Liver (tissue), 9 donors: Measurements from ENCODE around the gene TTF1. TPM values are rescaled to one million over a fixed set of nuclear protein-coding genes. Genes with fewer than 3 reads are reported as not detected.

Experiments used
- DNase-seq: peaks from one replicate; pipeline ENCODE4 v3.0.0-alpha.2; 2017; ENCODE audit warnings: low spot score
- H3K27ac ChIP-seq, 2 donors: one replicate each; pipeline ENCODE4 v1.7.0; 2013; ENCODE audit warnings: inconsistent platforms in 2 of 2, low read length in 2 of 2, control low read depth in 1 of 2, low read depth in 1 of 2, mild to moderate bottlenecking in 1 of 2
- H3K27me3 ChIP-seq, 4 donors: one replicate each; pipeline versions ENCODE4 v1.6.1 to v1.7.0; 2013; ENCODE audit warnings: low read length in 3 of 4, inconsistent platforms in 1 of 4, mild to moderate bottlenecking in 1 of 4, moderate library complexity in 1 of 4; ENCODE audit not compliant: control insufficient read depth in 4 of 4, insufficient read depth in 4 of 4
- H3K36me3 ChIP-seq, 4 donors: one replicate each; pipeline versions ENCODE4 v1.6.1 to v1.7.0; 2013; ENCODE audit warnings: low read length in 3 of 4, mild to moderate bottlenecking in 3 of 4, low read depth in 1 of 4, moderate library complexity in 1 of 4; ENCODE audit not compliant: control insufficient read depth in 4 of 4, insufficient read depth in 3 of 4
- H3K4me1 ChIP-seq, 4 donors: one replicate each; pipeline versions ENCODE4 v1.6.1 to v1.7.0; 2013; ENCODE audit warnings: low read length in 3 of 4, mild to moderate bottlenecking in 3 of 4, moderate library complexity in 1 of 4; ENCODE audit not compliant: control insufficient read depth in 4 of 4, insufficient read depth in 4 of 4
- H3K4me3 ChIP-seq, 3 donors: one replicate each; pipeline versions ENCODE4 v1.6.1 to v1.7.0; 2013; ENCODE audit warnings: low read length in 3 of 3, control low read depth in 1 of 3, low read depth in 1 of 3, mild to moderate bottlenecking in 1 of 3
- H3K9ac ChIP-seq, 2 donors: one replicate each; pipeline ENCODE4 v1.7.0; 2013; ENCODE audit warnings: low read length in 2 of 2, mild to moderate bottlenecking in 2 of 2, moderate library complexity in 2 of 2, control low read depth in 1 of 2, low read depth in 1 of 2
- H3K9me3 ChIP-seq, 4 donors: one replicate each; pipeline versions ENCODE4 v1.6.1 to v1.7.0; 2013; ENCODE audit warnings: low read length in 3 of 4; ENCODE audit not compliant: control insufficient read depth in 4 of 4
- EGR1 ChIP-seq, 2 donors: IDR thresholded peaks; 2 replicates each; pipeline ENCODE4 v1.6.1; 2016 to 2018; ENCODE audit warnings: antibody characterized with exemption in 2 of 2, low read depth in 2 of 2
- FOXA2 ChIP-seq: IDR thresholded peaks from 2 replicates; pipeline ENCODE4 v1.6.1; 2016; ENCODE audit warnings: antibody characterized with exemption
- GABPA ChIP-seq, 2 donors: IDR thresholded peaks in 1 of 2; conservative IDR thresholded peaks in 1 of 2; 2 replicates each; pipeline ENCODE4 v1.6.1; 2016; ENCODE audit warnings: antibody characterized with exemption in 2 of 2, mild to moderate bottlenecking in 1 of 2, moderate library complexity in 1 of 2
- HNF4A ChIP-seq, 2 donors: conservative IDR thresholded peaks; 2 replicates each; pipeline ENCODE4 v1.6.1; 2016; ENCODE audit warnings: antibody characterized with exemption in 2 of 2, mild to moderate bottlenecking in 2 of 2
- MAX ChIP-seq: IDR thresholded peaks from 2 replicates; pipeline ENCODE4 v1.6.1; 2016; ENCODE audit warnings: antibody characterized with exemption
- NR2F2 ChIP-seq: IDR thresholded peaks from 2 replicates; pipeline ENCODE4 v1.6.1; 2016; ENCODE audit warnings: antibody characterized with exemption
- RAD21 ChIP-seq, 2 donors: IDR thresholded peaks; 2 replicates each; pipeline ENCODE4 v1.6.1; 2016; ENCODE audit warnings: antibody characterized with exemption in 2 of 2, mild to moderate bottlenecking in 2 of 2
- REST ChIP-seq: IDR thresholded peaks from 2 replicates; pipeline ENCODE4 v1.6.1; 2016; ENCODE audit warnings: antibody characterized with exemption, mild to moderate bottlenecking
- RXRA ChIP-seq, 2 donors: IDR thresholded peaks; 2 replicates each; pipeline ENCODE4 v1.6.1; 2017 to 2018; ENCODE audit warnings: antibody characterized with exemption in 2 of 2, mild to moderate bottlenecking in 1 of 2
- SP1 ChIP-seq: IDR thresholded peaks from 2 replicates; pipeline ENCODE4 v1.6.1; 2018; ENCODE audit warnings: antibody characterized with exemption, mild to moderate bottlenecking
- YY1 ChIP-seq: IDR thresholded peaks from 2 replicates; pipeline ENCODE4 v1.6.1; 2016; ENCODE audit warnings: antibody characterized with exemption, mild to moderate bottlenecking
- WGBS: extraction: QIAGEN DNeasy Blood & Tissue Kit; methylation state at CpG from one replicate; pipeline ENCODE4 v1.1.7; 2013; 5-methylcytosine and 5-hydroxymethylcytosine counted together
- polyA plus RNA-seq, 2 donors: library from polyadenylated mRNA; stranded (reverse) in 1 of 2; unstranded in 1 of 2; fragments of 200-250 nt in 1 of 2; fragments of >200 nt in 1 of 2; fragmentation: Nextera tagmentation in 1 of 2; extraction: Ambion mirVana in 1 of 2; gene quantifications; one replicate each; pipeline versions ENCODE4 v1.2.1 to v1.2.3, GENCODE V29; 2013 to 2015
- total RNA-seq, 2 donors: library from RNA; depleted of rRNA; stranded (reverse); fragments of >200 nt; gene quantifications; one replicate each; pipeline ENCODE4 v1.2.3, GENCODE V29; 2014
- donor health status: healthy.
- donor health status: healthy.
- donor health status: healthy.
- donor health status: healthy.
- donor health status: healthy.

TTF1 gene
- total and polyA plus RNA-seq, 4 donors = 1.9 to 6.1 (median 2.6) TPM

GRCh38 chr9:132414731-132415130, 8.1 kb upstream of the TTF1 start (continued):
- no peak for TF ChIP-seq REST
- TF ChIP-seq MAX = no peak
- no peak for TF ChIP-seq SP1
- no peak for TF ChIP-seq YY1

GRCh38 chr9:132413926-132414325, 7.3 kb upstream of the TTF1 start:
- Histone ChIP-seq H3K27me3 (peaks cover 0 to 25% (median 10%) of the 10 kb centered on the region in 4 donors), H3K9ac (no peak overlapping the region), H3K9me3 (no peaks in the 10 kb centered on the region), H3K36me3 (no peaks in the 10 kb centered on the region), H3K4me3 (no peak overlapping the region), H3K27ac (no peak overlapping the region), H3K4me1 (peaks cover 6 to 18% (median 10%) of the 10 kb centered on the region in 4 donors)
- DNase-seq = no peak
- no peak for TF ChIP-seq NR2F2
- no peak for TF ChIP-seq GABPA (IDR thresholded peaks at IDR 0.05 in 1 of 2, conservative IDR thresholded peaks at IDR 0.05 in 1 of 2)
- no peak for TF ChIP-seq EGR1 (IDR thresholded peaks at IDR 0.05; ENCODE audit: low read depth in 2 of 2)
- no peak for TF ChIP-seq REST
- no peak for TF ChIP-seq HNF4A (conservative IDR thresholded peaks at IDR 0.05)
- no peak for TF ChIP-seq RXRA (IDR thresholded peaks at IDR 0.05)
- 51% methylated on average over 5 of the region's 5 CpGs for WGBS

- Histone ChIP-seq H3K9me3 (no peaks in the 10 kb centered on the region), H3K4me1 (peaks cover 6 to 20% (median 10%) of the 10 kb centered on the region in 4 donors), H3K4me3 (no peak overlapping the region), H3K9ac (no peak overlapping the region), H3K36me3 (no peaks in the 10 kb centered on the region), H3K27ac (no peak overlapping the region), H3K27me3 (peaks cover 0 to 17% (median 8%) of the 10 kb centered on the region in 4 donors)
- TF ChIP-seq RAD21 (IDR thresholded peaks at IDR 0.05) = peak in 1 of 2 donors; percentile 37
- no peak for TF ChIP-seq HNF4A (conservative IDR thresholded peaks at IDR 0.05)
- TF ChIP-seq MAX = no peak
- TF ChIP-seq FOXA2 = no peak
- 9% methylated on average over 8 of the region's 8 CpGs for WGBS
- DNase-seq = no peak
Observed at GRCh38 chr9:132412089-132412488, 5.4 kb upstream of the TTF1 start.
